Kidney (tissue), 22 donors: ENCODE results near the gene ITGB8. TPM values are rescaled to one million over a fixed set of nuclear protein-coding genes. Genes with fewer than 3 reads are reported as not detected.
A peak's percentile ranks its signal among the peaks of the same experiment; 100 is the strongest.

Experiments
- DNase-seq, 5 donors: peaks; one replicate each; pipeline ENCODE4 v3.0.0-alpha.2; 2013 to 2020
- FAIRE-seq: peaks from 2 replicates; lab custom pipeline; 2012; peaks lifted over from hg19 to GRCh38; lab: Jason Lieb, UNC
- H3K27ac ChIP-seq, 2 donors: one replicate each; pipeline ENCODE4 v1.7.0; 2013; ENCODE audit warnings: low read depth in 2 of 2, low read length in 2 of 2, inconsistent platforms in 1 of 2
- H3K27me3 ChIP-seq: one replicate; pipeline ENCODE4 v1.7.1; 2013; ENCODE audit warnings: low read length, inconsistent platforms; ENCODE audit not compliant: control insufficient read depth, insufficient read depth
- H3K36me3 ChIP-seq, 3 donors: one replicate each; pipeline versions ENCODE4 v1.7.0 to v1.7.1; 2013; ENCODE audit warnings: low read length in 3 of 3, control low read depth in 1 of 3, inconsistent platforms in 1 of 3; ENCODE audit not compliant: insufficient read depth in 3 of 3, control insufficient read depth in 2 of 3
- H3K4me1 ChIP-seq, 3 donors: one replicate each; pipeline versions ENCODE4 v1.7.0 to v1.7.1; 2013; ENCODE audit warnings: low read length in 3 of 3, inconsistent platforms in 1 of 3, low read depth in 1 of 3; ENCODE audit not compliant: control insufficient read depth in 2 of 3, insufficient read depth in 2 of 3
- H3K4me3 ChIP-seq, 3 donors: one replicate each; pipeline versions ENCODE4 v1.7.0 to v1.8.1; 2013; ENCODE audit warnings: low read length in 3 of 3, control low read depth in 1 of 3, inconsistent platforms in 1 of 3
- H3K9ac ChIP-seq, 3 donors: one replicate each; pipeline versions ENCODE4 v1.7.0 to v1.7.1; 2013; ENCODE audit warnings: low read length in 3 of 3, control low read depth in 1 of 3, inconsistent platforms in 1 of 3
- H3K9me3 ChIP-seq, 3 donors: one replicate each; pipeline versions ENCODE4 v1.7.0 to v1.7.1; 2013; ENCODE audit warnings: low read length in 3 of 3, control low read depth in 1 of 3, inconsistent platforms in 1 of 3; ENCODE audit not compliant: control insufficient read depth in 2 of 3, insufficient read depth in 1 of 3
- CTCF ChIP-seq: IDR thresholded peaks from 3 replicates; pipeline ENCODE4 v1.5.1; 2012; ENCODE audit warnings: mild to moderate bottlenecking, moderate library complexity, borderline replicate concordance; ENCODE audit not compliant: insufficient read depth; ENCODE audit errors: extremely low read depth
- intact Hi-C: fragments of 100-400 bp; cut with DNase I; formaldehyde crosslinking; loops from one replicate; pipeline ENCODE4 v1.11.1; 2022
- long read RNA-seq, 10 donors: library from polyadenylated mRNA in 1 of 10; unstranded in 1 of 10; transcript quantifications; one replicate each; pipeline ENCODE4 v2.0.0 and lab custom pipeline, GENCODE V29; 2021 to 2026
- polyA plus RNA-seq: library from polyadenylated mRNA; stranded (reverse); fragments of 350-450 nt; fragmentation: Illumina TruSeq; extraction: RNeasy Lipid Tissue Mini Kit (QIAGEN cat#74804); gene quantifications from one replicate; pipeline ENCODE4 v1.2.3, GENCODE V29; 2014; ENCODE audit warnings: low read depth, low replicate concordance; ENCODE audit not compliant: insufficient read depth
- total RNA-seq: library from RNA; stranded (reverse); fragmentation: NEBNext Ultra II Directional; extraction: Animal tissue kit (Norgen Biotek cat#: 25700); gene quantifications from one replicate; pipeline ENCODE4 v1.2.1, GENCODE V29; 2021
- donor health status: control.
- donor health status: control.
- donor health status: control.
- donor health status: control.
- donor health status: control.
- donor health status: DM: yes; HTN: yes; CAD: no.
- donor health status: Normal renal cell carcinoma (clear cell type).

ITGB8 gene
- total RNA-seq (213 TPM), polyA plus RNA-seq (10.3 TPM)
- long read RNA-seq, donor 1, full-length matches to known transcripts: 1 of 1 reads
- long read RNA-seq, donor 1, partial matches to known transcripts: 0 of 1 reads
- long read RNA-seq, donor 1, other reads (novel, unspliced or antisense): 0 of 1 reads
- long read RNA-seq, donor 2, partial matches to known transcripts: 0 of 1 reads
- long read RNA-seq, donor 2, other reads (novel, unspliced or antisense): 0 of 1 reads
- long read RNA-seq, donor 3, full-length matches to known transcripts: 1 of 1 reads
- long read RNA-seq, donor 3, partial matches to known transcripts: 0 of 1 reads
- long read RNA-seq, donor 3, other reads (novel, unspliced or antisense): 0 of 1 reads
- long read RNA-seq, donor 4, partial matches to known transcripts: 0 of 1 reads
- long read RNA-seq, donor 4, other reads (novel, unspliced or antisense): 0 of 1 reads
- long read RNA-seq, donor 5: 0 reads
- long read RNA-seq, donor 6, partial matches to known transcripts: 11 of 11 reads
- long read RNA-seq, donor 6, other reads (novel, unspliced or antisense): 0 of 11 reads
- long read RNA-seq, donor 7, full-length matches to known transcripts: 7 of 35 reads
- long read RNA-seq, donor 7, partial matches to known transcripts: 5 of 35 reads
- long read RNA-seq, donor 7, other reads (novel, unspliced or antisense): 23 of 35 reads
- long read RNA-seq, donor 8, full-length matches to known transcripts: 2 of 2 reads
- long read RNA-seq, donor 8, partial matches to known transcripts: 0 of 2 reads
- long read RNA-seq, donor 8, other reads (novel, unspliced or antisense): 0 of 2 reads
- long read RNA-seq, donor 9, full-length matches to known transcripts: 1 of 1 reads
- long read RNA-seq, donor 9, partial matches to known transcripts: 0 of 1 reads
- long read RNA-seq, donor 9, other reads (novel, unspliced or antisense): 0 of 1 reads
- long read RNA-seq, donor 10, full-length matches to known transcripts: 1 of 1 reads
- long read RNA-seq, donor 10, partial matches to known transcripts: 0 of 1 reads
- long read RNA-seq, donor 10, other reads (novel, unspliced or antisense): 0 of 1 reads

GRCh38 chr7:20330239-20330927 lies at the start of gene ITGB8:
Gene ITGB8 (plus strand): TSS chr7:20330900. CDS start chr7:20331807, 907 bp downstream.
- intact Hi-C loops: no loop called here
- Histone ChIP-seq H3K36me3 (no peaks in the 10 kb centered on the region), H3K4me1 (peaks cover 0 to 2% (median 0%) of the 10 kb centered on the region in 3 donors), H3K9ac (peak within 1 kb of the TSS; percentile 60 to 99 (median 84)), H3K9me3 (no peaks in the 10 kb centered on the region), H3K27ac (peak within 1 kb of the TSS; percentile 98 to 99), H3K4me3 (peak within 1 kb of the TSS; percentile 84 to 88 (median 87)), H3K27me3 (no peaks in the 10 kb centered on the region)
- DNase-seq (peak; percentile 93 to 97 (median 97)), FAIRE-seq (no peak)
- TF ChIP-seq CTCF: no peak

GRCh38 chr7:20282959-20283358 lies 47.7 kb upstream of the ITGB8 start:
- no peak overlapping the region for H3K4me3 ChIP-seq

More at GRCh38 chr7:20282959-20283358, 47.7 kb upstream of the ITGB8 start:
- no peaks in the 10 kb centered on the region for H3K9me3 ChIP-seq
- no peaks in the 10 kb centered on the region for H3K27me3 ChIP-seq
- FAIRE-seq: no peak
- no peaks in the 10 kb centered on the region for H3K4me1 ChIP-seq
- intact Hi-C loops: no loop called here
- no peaks in the 10 kb centered on the region for H3K36me3 ChIP-seq
- no peak for TF ChIP-seq CTCF
- no peak overlapping the region for H3K27ac ChIP-seq
- H3K9ac ChIP-seq: no peak overlapping the region
- DNase-seq: no peak
